Smooth muscle cell (in vitro differentiated cells): ENCODE data around the gene ARHGAP21. TPM values are rescaled to one million over a fixed set of nuclear protein-coding genes. Genes with fewer than 3 reads are reported as not detected.
A peak's percentile ranks its signal among the peaks of the same experiment; 100 is the strongest.

ENCODE experiments used
- DNase-seq: peaks from one replicate; lab custom pipeline; 2025; ENCODE audit not compliant: unreplicated experiment; lab: John Stamatoyannopoulos, UW
- H2AFZ ChIP-seq: fragments of 200-600 bp; sonication (generic); 2 replicates; pipeline ENCODE4 v1.6.0; 2016; ENCODE audit warnings: antibody characterized with exemption, low read depth, mild to moderate bottlenecking
- H3F3A ChIP-seq: fragments of 200-600 bp; sonication (generic); 2 replicates; pipeline ENCODE4 v1.6.0; 2017; ENCODE audit warnings: antibody characterized with exemption, low read depth
- H3K27ac ChIP-seq: fragments of 200-600 bp; sonication (generic); 2 replicates; pipeline ENCODE4 v1.5.1; 2016; ENCODE audit warnings: low read depth, mild to moderate bottlenecking
- H3K27me3 ChIP-seq: fragments of 200-600 bp; sonication (generic); 2 replicates; pipeline ENCODE4 v1.6.1; 2016; ENCODE audit warnings: low read depth, mild to moderate bottlenecking
- H3K36me3 ChIP-seq: fragments of 200-600 bp; sonication (generic); 2 replicates; pipeline ENCODE4 v1.5.1; 2016; ENCODE audit warnings: low read depth
- H3K4me1 ChIP-seq: fragments of 200-600 bp; sonication (generic); 2 replicates; pipeline ENCODE4 v1.5.1; 2016; ENCODE audit warnings: low read depth
- H3K4me2 ChIP-seq: fragments of 200-600 bp; sonication (generic); 2 replicates; pipeline ENCODE4 v1.6.0; 2016; ENCODE audit warnings: mild to moderate bottlenecking
- H3K4me3 ChIP-seq: fragments of 200-600 bp; sonication (generic); 2 replicates; pipeline ENCODE4 v1.5.1; 2016; ENCODE audit warnings: mild to moderate bottlenecking
- H3K79me2 ChIP-seq: fragments of 200-600 bp; sonication (generic); 2 replicates; pipeline ENCODE4 v1.6.0; 2016; ENCODE audit warnings: low read depth, mild to moderate bottlenecking
- H3K9ac ChIP-seq: fragments of 200-600 bp; sonication (generic); 2 replicates; pipeline ENCODE4 v1.6.0; 2016; ENCODE audit warnings: low read depth
- H3K9me3 ChIP-seq: fragments of 200-600 bp; sonication (generic); replicated peaks from 2 replicates; pipeline ENCODE4 v1.5.1; 2016; ENCODE audit warnings: low read depth
- H4K20me1 ChIP-seq: fragments of 200-600 bp; sonication (generic); 2 replicates; pipeline ENCODE4 v1.6.0; 2016; ENCODE audit warnings: low read depth
- WGBS: methylation state at CpG from one replicate; pipeline ENCODE4 v1.1.7; 2016; ENCODE audit warnings: low lambda C conversion rate; 5-methylcytosine and 5-hydroxymethylcytosine counted together
- polyA plus RNA-seq: library from polyadenylated mRNA; unstranded; fragments of >200 nt; fragmentation: Nextera tagmentation; extraction: Ambion mirVana; gene quantifications from 2 replicates; pipeline ENCODE4 v1.2.1, GENCODE V29; 2016
- total RNA-seq: library from RNA; depleted of rRNA; stranded (reverse); fragments of >200 nt; gene quantifications from 2 replicates; pipeline ENCODE4 v1.2.3, GENCODE V29; 2014
- TF ChIP-seq, protein P1 (sequence below): fragments of 200-600 bp; sonication (generic); IDR thresholded peaks from 2 replicates; pipeline ENCODE4 v1.5.1; 2017; ENCODE audit warnings: borderline replicate concordance, mild to moderate bottlenecking, antibody characterized with exemption; ENCODE audit not compliant: insufficient read depth, poor library complexity, severe bottlenecking

The ARHGAP21 gene
- total and polyA plus RNA-seq, 2 experiments from 2014 or later: 8.9 to 59.1 TPM

GRCh38 chr10:24723386-24723787, 300 bp downstream of the ARHGAP21 start:
- Histone ChIP-seq H3K27ac (no peak overlapping the region), H3K9me3 (no peaks in the 10 kb centered on the region), H4K20me1 (peaks cover 34% of the 10 kb centered on the region), H3K36me3 (no peaks in the 10 kb centered on the region), H3F3A (no peaks in the 10 kb centered on the region), H3K27me3 (no peaks in the 10 kb centered on the region), H3K4me1 (peaks cover 39% of the 10 kb centered on the region), H3K9ac (no peak overlapping the region), H2AFZ (no peak overlapping the region), H3K4me2 (peak overlapping the region; percentile 89), H3K79me2 (peaks cover 42% of the 10 kb centered on the region), H3K4me3 (peak overlapping the region; percentile 71)
- WGBS: 2% methylated on average over 17 of the region's 70 CpGs
- TF ChIP-seq, protein P1, sequence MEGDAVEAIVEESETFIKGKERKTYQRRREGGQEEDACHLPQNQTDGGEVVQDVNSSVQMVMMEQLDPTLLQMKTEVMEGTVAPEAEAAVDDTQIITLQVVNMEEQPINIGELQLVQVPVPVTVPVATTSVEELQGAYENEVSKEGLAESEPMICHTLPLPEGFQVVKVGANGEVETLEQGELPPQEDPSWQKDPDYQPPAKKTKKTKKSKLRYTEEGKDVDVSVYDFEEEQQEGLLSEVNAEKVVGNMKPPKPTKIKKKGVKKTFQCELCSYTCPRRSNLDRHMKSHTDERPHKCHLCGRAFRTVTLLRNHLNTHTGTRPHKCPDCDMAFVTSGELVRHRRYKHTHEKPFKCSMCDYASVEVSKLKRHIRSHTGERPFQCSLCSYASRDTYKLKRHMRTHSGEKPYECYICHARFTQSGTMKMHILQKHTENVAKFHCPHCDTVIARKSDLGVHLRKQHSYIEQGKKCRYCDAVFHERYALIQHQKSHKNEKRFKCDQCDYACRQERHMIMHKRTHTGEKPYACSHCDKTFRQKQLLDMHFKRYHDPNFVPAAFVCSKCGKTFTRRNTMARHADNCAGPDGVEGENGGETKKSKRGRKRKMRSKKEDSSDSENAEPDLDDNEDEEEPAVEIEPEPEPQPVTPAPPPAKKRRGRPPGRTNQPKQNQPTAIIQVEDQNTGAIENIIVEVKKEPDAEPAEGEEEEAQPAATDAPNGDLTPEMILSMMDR: no peak
- no peak for DNase-seq

- Histone ChIP-seq H3K36me3 (no peaks in the 10 kb centered on the region), H3F3A (no peaks in the 10 kb centered on the region), H3K79me2 (peaks cover 48% of the 10 kb centered on the region), H2AFZ (peak overlapping the region; percentile 63), H4K20me1 (peaks cover 39% of the 10 kb centered on the region), H3K9me3 (no peaks in the 10 kb centered on the region), H3K4me2 (peak overlapping the region; percentile 89), H3K9ac (peak overlapping the region; percentile 81), H3K27ac (peak overlapping the region; percentile 77), H3K27me3 (no peaks in the 10 kb centered on the region), H3K4me3 (peak overlapping the region; percentile 71), H3K4me1 (peaks cover 42% of the 10 kb centered on the region)
- under 1% methylated on average over 34 of the region's 84 CpGs for WGBS
- TF ChIP-seq, protein P1: no peak
- DNase-seq: peak; percentile 52
Measured at GRCh38 chr10:24722676-24723385, 856 bp downstream of the ARHGAP21 start.

DNA sequence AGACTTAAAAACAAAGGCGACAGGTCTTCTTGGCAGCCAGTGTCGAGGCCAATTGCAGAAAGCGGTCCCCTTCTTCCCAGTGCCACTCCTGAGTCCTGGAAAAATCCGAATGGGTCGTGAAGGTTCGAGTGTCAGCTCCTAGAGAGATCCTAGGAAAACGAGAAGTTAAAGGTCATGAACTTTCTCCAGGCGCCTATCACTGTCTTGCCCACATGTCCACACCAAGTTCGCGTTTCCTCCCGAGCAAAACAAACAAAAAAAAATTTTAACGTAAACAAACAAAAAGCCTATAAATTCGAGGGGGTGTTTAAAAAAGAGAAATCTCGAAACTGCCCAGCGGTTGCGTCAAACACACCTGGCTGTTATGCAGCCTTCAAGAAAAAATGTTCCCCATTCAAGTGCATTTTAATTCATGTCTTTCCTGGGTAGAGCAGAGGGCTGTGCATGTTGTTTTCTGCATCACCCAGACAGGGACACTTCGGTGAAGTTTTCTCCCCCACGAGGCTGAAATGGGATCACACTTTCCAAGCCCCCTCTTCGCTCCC, 1.5 kb downstream of the ARHGAP21 start:
- DNase-seq: no peak
- Histone ChIP-seq H4K20me1 (peaks cover 46% of the 10 kb centered on the region), H3K4me2 (peak overlapping the region; percentile 89), H3K79me2 (peaks cover 54% of the 10 kb centered on the region), H3F3A (no peaks in the 10 kb centered on the region), H3K27me3 (no peaks in the 10 kb centered on the region), H3K36me3 (no peaks in the 10 kb centered on the region), H3K27ac (peak overlapping the region; percentile 77), H2AFZ (no peak overlapping the region), H3K9ac (peak overlapping the region; percentile 81), H3K9me3 (no peaks in the 10 kb centered on the region), H3K4me3 (peak overlapping the region; percentile 71), H3K4me1 (peaks cover 42% of the 10 kb centered on the region)
- 3% methylated on average over 19 of the region's 19 CpGs for WGBS
- TF ChIP-seq, protein P1: no peak
